GM21825 (cell line): ENCODE results near the gene SLC45A1.
"Not testable (repeated sequence)": the region's sequence is repeated elsewhere in the genome, so short reads cannot be mapped to it uniquely, and the experiment has no call there.

ENCODE experiments used
- ATAC-seq: cut with Tn5 transposase; IDR thresholded peaks from one replicate; pipeline ENCODE4 v1.9.1; 2021; ENCODE audit warnings: mild to moderate bottlenecking, moderate library complexity; ENCODE audit not compliant: unreplicated experiment

Gene SLC45A1

GRCh38 chr1:8317647-8318381 lies at the start of gene SLC45A1:
SLC45A1 (plus strand) TSS chr1:8318114; CDS start chr1:8324330, 6,216 bp downstream.
- no peak for ATAC-seq

- ATAC-seq, result no peak
These were observed 44.9 kb upstream of the SLC45A1 start for GRCh38 chr1:8273036-8273435.

- no peak for ATAC-seq
These were observed 43.6 kb upstream of the SLC45A1 start for GRCh38 chr1:8274352-8274751.

GRCh38 chr1:8276173-8276914 lies 41.6 kb upstream of the SLC45A1 start:
- ATAC-seq, result no peak

GRCh38 chr1:8276932-8277331 lies 41.0 kb upstream of the SLC45A1 start:
- ATAC-seq, result no peak

- ATAC-seq, result not testable (repeated sequence)
These were observed 39.2 kb upstream of the SLC45A1 start for GRCh38 chr1:8278677-8279076.

- ATAC-seq, result no peak
These were observed 35.9 kb upstream of the SLC45A1 start for GRCh38 chr1:8281843-8282509.

- peak; percentile 97 for ATAC-seq
These were observed 34.6 kb upstream of the SLC45A1 start for GRCh38 chr1:8283058-8283884.

GRCh38 chr1:8284127-8284526 lies 33.8 kb upstream of the SLC45A1 start:
- no peak for ATAC-seq

GRCh38 chr1:8285103-8285502 lies 32.8 kb upstream of the SLC45A1 start:
- no peak for ATAC-seq

GRCh38 chr1:8285965-8286364 lies 31.9 kb upstream of the SLC45A1 start:
- ATAC-seq, result no peak

- ATAC-seq, result no peak
These were observed 24.8 kb upstream of the SLC45A1 start for GRCh38 chr1:8293118-8293517.

- no peak for ATAC-seq
These were observed 24.2 kb upstream of the SLC45A1 start for GRCh38 chr1:8293641-8294169.

GRCh38 chr1:8294170-8294697 lies 23.7 kb upstream of the SLC45A1 start:
- ATAC-seq, result no peak

GRCh38 chr1:8297245-8297644 lies 20.7 kb upstream of the SLC45A1 start:
- ATAC-seq, result no peak

- no peak for ATAC-seq
These were observed 18.0 kb upstream of the SLC45A1 start for GRCh38 chr1:8299963-8300362.

- ATAC-seq, result no peak
These were observed 15.6 kb upstream of the SLC45A1 start for GRCh38 chr1:8302081-8302956.

- no peak for ATAC-seq
These were observed 14.8 kb upstream of the SLC45A1 start for GRCh38 chr1:8303141-8303540.

GRCh38 chr1:8303876-8304275 lies 14.0 kb upstream of the SLC45A1 start:
- no peak for ATAC-seq
